SK-MEL-5 (cell line): Measurements from ENCODE around the gene TRMT1L. TPM values are rescaled to one million over a fixed set of nuclear protein-coding genes. Genes with fewer than 3 reads are reported as not detected.

Source experiments
- DNase-seq: peaks from one replicate; pipeline ENCODE4 v3.0.0-alpha.2; 2016; ENCODE audit warnings: low read depth, low spot score
- in situ Hi-C: cut with HindIII; loops from 2 replicates; pipeline ENCODE4 v1.10.0; 2016; ENCODE audit warnings: low sequenced_read_pairs, high pct_unique_total_duplicates, low pct_unique_long_range_greater_than_20kb
- total RNA-seq: library from RNA; depleted of rRNA; stranded (reverse); fragments of >200 nt; shearing (Covaris generic); gene quantifications from 2 replicates; pipeline ENCODE4 v1.2.3, GENCODE V29; 2014; rRNA removed

TRMT1L gene
- total RNA-seq, 1 experiment from 2014 or later = 28.2 TPM

- DNase-seq = no peak
- in situ Hi-C loops = no loop called here
Observed at GRCh38 chr1:185074307-185074706, 82.4 kb downstream of the TRMT1L start.

GRCh38 chr1:185073725-185074124 lies 83.0 kb downstream of the TRMT1L start:
- DNase-seq = no peak
- in situ Hi-C loops = no loop called here

- DNase-seq = no peak
- in situ Hi-C loops = no loop called here
Observed at GRCh38 chr1:185070051-185070450, 86.7 kb downstream of the TRMT1L start.

GRCh38 chr1:185069202-185069772 lies 87.5 kb downstream of the TRMT1L start:
- no peak for DNase-seq
- in situ Hi-C loops = no loop called here

GRCh38 chr1:185068341-185068740 lies 88.4 kb downstream of the TRMT1L start:
- DNase-seq = no peak
- in situ Hi-C loops = no loop called here

Other genes starting within 250 kb of the TRMT1L start
- gene NIBAN1, start 182.4 kb downstream of the TRMT1L start, total RNA-seq = 14.4 and 18.6 TPM in 2 replicates
- 26.2 and 37.2 TPM in 2 replicates for gene RNF2, start 111.4 kb downstream of the TRMT1L start, total RNA-seq
- 8.6 and 9.7 TPM in 2 replicates for gene SWT1, start 214 bp upstream of the TRMT1L start, total RNA-seq
- 234 and 239 TPM in 2 replicates for gene IVNS1ABP, start 160.3 kb upstream of the TRMT1L start, total RNA-seq